Uterus (tissue), 4 donors: ENCODE measurements around the gene TRMT6. TPM values are rescaled to one million over a fixed set of nuclear protein-coding genes. Genes with fewer than 3 reads are reported as not detected.

ENCODE experiments used
- DNase-seq, 2 donors: peaks; one replicate each; pipeline ENCODE4 v3.0.0-alpha.2; 2019 to 2020
- H3K27ac ChIP-seq, 2 donors: fragments of 200-600 bp; sonication (generic); 1 replicate in 1 of 2; 2 replicates in 1 of 2; pipeline ENCODE4 v1.5.1; 2016 to 2018
- H3K27me3 ChIP-seq, 2 donors: fragments of 200-600 bp; sonication (generic); one replicate each; pipeline ENCODE4 v1.5.1; 2018 to 2019; ENCODE audit warnings: control low read depth in 1 of 2
- H3K36me3 ChIP-seq, 2 donors: fragments of 200-600 bp; sonication (generic); one replicate each; pipeline ENCODE4 v1.5.1; 2019; ENCODE audit warnings: control low read depth in 1 of 2
- H3K4me1 ChIP-seq, 2 donors: fragments of 200-600 bp; sonication (generic); one replicate each; pipeline ENCODE4 v1.5.1; 2018 to 2019; ENCODE audit warnings: control low read depth in 1 of 2
- H3K4me3 ChIP-seq, 2 donors: fragments of 200-600 bp; sonication (generic); 1 replicate in 1 of 2; 2 replicates in 1 of 2; pipeline ENCODE4 v1.5.1; 2018 to 2019; ENCODE audit warnings: mild to moderate bottlenecking in 1 of 2
- H3K9me3 ChIP-seq, 2 donors: fragments of 200-600 bp; sonication (generic); one replicate each; pipeline ENCODE4 v1.5.1; 2019; ENCODE audit warnings: control low read depth in 1 of 2
- POLR2A ChIP-seq, 2 donors: fragments of 450-650 bp; IDR thresholded peaks; one replicate each; pipeline ENCODE4 v1.6.1; 2016; ENCODE audit warnings: antibody characterized with exemption in 2 of 2, mild to moderate bottlenecking in 1 of 2, moderate library complexity in 1 of 2
- intact Hi-C: fragments of 100-400 bp; cut with DNase I; formaldehyde crosslinking; loops from one replicate; pipeline ENCODE4 v1.15.1; 2023; ENCODE audit warnings: low total_unique reads
- total RNA-seq, 4 donors: library from RNA; depleted of rRNA in 3 of 4; stranded (reverse); fragments of >200 nt in 3 of 4; gene quantifications; one replicate each; pipeline versions ENCODE4 v1.1.0 to v1.2.4, GENCODE V29; 2014 to 2023
- TF ChIP-seq, protein P1 (sequence below), 4 experiments: fragments of 200-600 bp in 2 of 4; fragments of 450-650 bp in 2 of 4; sonication (generic) in 2 of 4; IDR thresholded peaks; one replicate each; pipeline ENCODE4 v1.5.1; 2016 to 2019; ENCODE audit warnings: antibody characterized with exemption in 4 of 4, mild to moderate bottlenecking in 2 of 4, moderate library complexity in 1 of 4
- donor health status: DM: yes; HTN: yes; CAD: no.

The TRMT6 gene
- total RNA-seq, 4 donors from 2014 or later: 1.8 to 11.9 (median 4.0) TPM

DNA sequence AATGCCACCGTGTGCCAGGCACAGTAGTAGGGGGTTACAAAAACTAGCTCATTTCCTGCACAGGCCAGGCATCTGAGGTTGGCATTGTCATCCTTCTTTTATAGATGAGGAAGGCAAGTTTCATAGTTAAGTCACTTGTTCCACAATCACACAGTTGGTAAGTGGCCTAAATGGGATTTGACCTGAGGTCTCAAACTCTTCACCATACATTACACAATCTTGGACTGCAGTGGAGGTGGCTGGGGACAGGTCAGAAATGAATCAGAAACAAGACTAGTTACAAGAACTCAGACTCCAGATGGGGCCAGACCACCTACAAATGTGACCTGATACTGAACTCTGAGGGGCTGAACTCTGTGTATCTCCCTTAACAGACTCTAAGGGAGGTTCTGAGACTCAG, 49.4 kb downstream of the TRMT6 start:
- Histone ChIP-seq H3K4me3 (no peak overlapping the region), H3K4me1 (no peaks in the 10 kb centered on the region), H3K36me3 (no peaks in the 10 kb centered on the region), H3K9me3 (no peaks in the 10 kb centered on the region), H3K27me3 (no peaks in the 10 kb centered on the region), H3K27ac (no peak overlapping the region)
- no peak for DNase-seq
- TF ChIP-seq, protein P1, sequence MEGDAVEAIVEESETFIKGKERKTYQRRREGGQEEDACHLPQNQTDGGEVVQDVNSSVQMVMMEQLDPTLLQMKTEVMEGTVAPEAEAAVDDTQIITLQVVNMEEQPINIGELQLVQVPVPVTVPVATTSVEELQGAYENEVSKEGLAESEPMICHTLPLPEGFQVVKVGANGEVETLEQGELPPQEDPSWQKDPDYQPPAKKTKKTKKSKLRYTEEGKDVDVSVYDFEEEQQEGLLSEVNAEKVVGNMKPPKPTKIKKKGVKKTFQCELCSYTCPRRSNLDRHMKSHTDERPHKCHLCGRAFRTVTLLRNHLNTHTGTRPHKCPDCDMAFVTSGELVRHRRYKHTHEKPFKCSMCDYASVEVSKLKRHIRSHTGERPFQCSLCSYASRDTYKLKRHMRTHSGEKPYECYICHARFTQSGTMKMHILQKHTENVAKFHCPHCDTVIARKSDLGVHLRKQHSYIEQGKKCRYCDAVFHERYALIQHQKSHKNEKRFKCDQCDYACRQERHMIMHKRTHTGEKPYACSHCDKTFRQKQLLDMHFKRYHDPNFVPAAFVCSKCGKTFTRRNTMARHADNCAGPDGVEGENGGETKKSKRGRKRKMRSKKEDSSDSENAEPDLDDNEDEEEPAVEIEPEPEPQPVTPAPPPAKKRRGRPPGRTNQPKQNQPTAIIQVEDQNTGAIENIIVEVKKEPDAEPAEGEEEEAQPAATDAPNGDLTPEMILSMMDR (IDR thresholded peaks at IDR 0.05): no peak
- no peak for TF ChIP-seq POLR2A (IDR thresholded peaks at IDR 0.05)
- intact Hi-C loops: no loop called here

DNA sequence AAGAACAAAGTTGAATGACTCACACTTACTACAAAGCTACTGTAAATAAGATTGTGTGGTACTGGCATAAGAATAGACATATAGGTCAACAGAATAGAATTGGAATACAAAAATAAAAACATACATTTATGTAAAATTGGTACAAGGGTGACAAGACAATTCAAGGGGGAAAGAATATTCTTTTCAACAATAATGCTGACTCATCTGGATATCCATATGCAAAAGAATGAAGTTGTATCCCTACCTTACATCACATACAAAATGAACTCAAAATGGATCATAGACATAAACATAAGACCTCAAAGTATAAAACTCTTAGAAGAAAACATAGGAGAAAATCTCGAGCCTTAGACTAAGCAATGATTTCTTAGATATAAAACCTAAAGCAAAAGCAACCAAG, 50.9 kb downstream of the TRMT6 start:
- Histone ChIP-seq H3K9me3 (no peaks in the 10 kb centered on the region), H3K27me3 (no peaks in the 10 kb centered on the region), H3K27ac (no peak overlapping the region), H3K36me3 (no peaks in the 10 kb centered on the region), H3K4me1 (no peaks in the 10 kb centered on the region), H3K4me3 (no peak overlapping the region)
- TF ChIP-seq, protein P1 (IDR thresholded peaks at IDR 0.05): no peak
- TF ChIP-seq POLR2A (IDR thresholded peaks at IDR 0.05): no peak
- no peak for DNase-seq
- intact Hi-C loops: no loop called here

DNA sequence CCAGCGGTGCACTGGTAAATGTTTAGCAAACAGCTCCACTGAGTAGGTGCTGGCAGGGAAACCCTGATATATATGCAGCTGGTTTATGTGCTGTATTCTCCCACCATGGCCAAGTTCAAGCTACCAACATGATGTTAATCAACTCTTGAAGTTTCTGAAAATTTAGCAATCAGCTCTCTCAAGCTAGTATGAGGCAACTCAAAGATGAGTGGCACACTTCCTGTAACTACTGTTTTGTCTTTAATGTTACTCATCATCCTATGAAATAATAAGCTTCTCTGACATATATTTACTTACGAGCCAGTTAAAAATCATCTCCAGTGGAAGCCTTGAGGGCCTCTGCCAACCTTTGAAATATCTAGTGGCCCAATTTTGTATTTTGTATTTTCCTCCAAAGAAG, 54.7 kb downstream of the TRMT6 start:
- no peaks in the 10 kb centered on the region for H3K36me3 ChIP-seq
- no peak overlapping the region for H3K4me3 ChIP-seq
- DNase-seq: no peak
- H3K27ac ChIP-seq: no peak overlapping the region
- no peaks in the 10 kb centered on the region for H3K9me3 ChIP-seq
- no peaks in the 10 kb centered on the region for H3K27me3 ChIP-seq
- H3K4me1 ChIP-seq: no peaks in the 10 kb centered on the region
- intact Hi-C loops: no loop called here
- TF ChIP-seq, protein P1 (IDR thresholded peaks at IDR 0.05): no peak
- TF ChIP-seq POLR2A (IDR thresholded peaks at IDR 0.05): no peak

DNA sequence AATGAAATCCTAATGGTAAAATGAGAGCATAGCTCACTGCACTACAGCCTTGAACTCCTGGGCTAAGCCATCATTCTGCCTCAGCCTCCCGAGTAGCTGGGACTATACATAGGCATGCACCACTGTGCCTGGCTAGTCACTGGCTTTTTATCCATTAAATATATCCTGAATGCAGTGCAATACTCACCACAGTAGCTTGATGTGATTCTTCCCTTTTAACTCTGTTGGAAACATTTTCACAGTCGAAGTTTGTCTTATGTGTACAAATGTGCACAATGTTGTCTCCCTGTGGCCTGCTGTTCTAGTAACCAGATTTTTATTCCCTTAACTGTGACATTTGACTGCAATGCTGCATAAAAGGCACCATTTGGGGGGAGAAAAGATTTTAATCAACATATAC, 56.7 kb downstream of the TRMT6 start:
- Histone ChIP-seq H3K4me1 (no peaks in the 10 kb centered on the region), H3K27me3 (no peaks in the 10 kb centered on the region), H3K36me3 (no peaks in the 10 kb centered on the region), H3K4me3 (no peak overlapping the region), H3K27ac (no peak overlapping the region), H3K9me3 (no peaks in the 10 kb centered on the region)
- intact Hi-C loops: no loop called here
- TF ChIP-seq, protein P1 (IDR thresholded peaks at IDR 0.05): no peak
- TF ChIP-seq POLR2A (IDR thresholded peaks at IDR 0.05): no peak
- DNase-seq: no peak

DNA sequence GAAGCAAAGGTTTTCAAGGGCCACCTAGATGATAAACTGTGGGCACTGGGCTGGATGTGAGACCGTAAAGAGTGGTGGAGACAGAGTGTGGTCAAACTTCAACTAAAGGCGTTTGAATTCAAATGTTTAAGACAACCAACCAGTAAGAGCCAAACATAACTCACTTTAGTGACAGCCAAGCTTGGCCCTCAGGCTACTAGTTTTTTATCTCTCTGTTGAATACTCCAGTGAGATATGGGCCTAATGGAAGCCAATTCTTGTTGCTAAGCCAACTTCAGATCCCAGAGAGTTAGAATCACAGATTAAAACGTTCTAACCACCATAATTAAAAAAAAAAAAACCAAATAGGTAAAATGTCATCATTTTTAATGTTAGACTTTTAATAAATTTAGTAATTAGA, 57.3 kb downstream of the TRMT6 start:
- DNase-seq: no peak
- Histone ChIP-seq H3K4me1 (no peaks in the 10 kb centered on the region), H3K9me3 (no peaks in the 10 kb centered on the region), H3K4me3 (no peak overlapping the region), H3K27me3 (no peaks in the 10 kb centered on the region), H3K27ac (no peak overlapping the region), H3K36me3 (no peaks in the 10 kb centered on the region)
- no peak for TF ChIP-seq POLR2A (IDR thresholded peaks at IDR 0.05)
- TF ChIP-seq, protein P1 (IDR thresholded peaks at IDR 0.05): no peak
- intact Hi-C loops: no loop called here
